H1 (cell line): ENCODE results near the gene FAM168B. TPM values are rescaled to one million over a fixed set of nuclear protein-coding genes. Genes with fewer than 3 reads are reported as not detected.

Experiments used
- BCL11A ChIP-seq, 2 experiments: IDR thresholded peaks; one replicate each; pipeline ENCODE4 v1.6.1; 2011; ENCODE audit warnings: low read depth in 2 of 2, low read length in 2 of 2, mild to moderate bottlenecking in 2 of 2
- PHF8 ChIP-seq: fragments of 200-600 bp; sonication (generic); conservative IDR thresholded peaks from 2 replicates; pipeline ENCODE4 v1.7.1; 2012; ENCODE audit warnings: low read depth, mild to moderate bottlenecking, inconsistent platforms, low read length, moderate library complexity
- TCF12 ChIP-seq: IDR thresholded peaks from 2 replicates; pipeline ENCODE4 v1.6.1; 2011; ENCODE audit warnings: low read depth, mild to moderate bottlenecking, low read length
- polyA plus RNA-seq, 7 experiments: library from polyadenylated mRNA; depleted of rRNA in 3 of 7; stranded (reverse) in 5 of 7; unstranded in 2 of 7; fragments of >200 nt in 5 of 7; fragments of 200-250 nt in 2 of 7; gene quantifications; 1 replicate in 5 of 7; 2 replicates in 1 of 7; 4 replicates in 1 of 7; pipeline versions ENCODE4 v1.2.1 to v1.2.3, GENCODE V29; 2011 to 2013; ENCODE audit warnings: missing spikeins in 2 of 7, mixed read lengths in 2 of 7
- total RNA-seq: library from RNA; stranded (reverse); fragmentation: NEBNext Ultra II Directional; extraction: Animal tissue kit (Norgen Biotek cat#: 25700); gene quantifications from 2 replicates; pipeline ENCODE4 v1.2.1, GENCODE V29; 2021
- TF ChIP-seq, protein P1 (sequence below): fragments of 300-600 bp; sonication (generic); IDR thresholded peaks from 2 replicates; pipeline ENCODE4 v1.7.1; 2012; ENCODE audit warnings: low read length, moderate library complexity, mild to moderate bottlenecking, inconsistent platforms; ENCODE audit not compliant: insufficient replicate concordance
- TF ChIP-seq, protein P2 (sequence below), 3 experiments: IDR thresholded peaks; 1 replicate in 2 of 3; 2 replicates in 1 of 3; pipeline versions ENCODE4 v1.5.1 to v1.6.1; 2011; ENCODE audit warnings: low read length in 3 of 3, mild to moderate bottlenecking in 3 of 3, inconsistent platforms in 2 of 3, low read depth in 1 of 3, moderate library complexity in 1 of 3; ENCODE audit not compliant: insufficient read depth in 1 of 3; ENCODE audit errors: control extremely low read depth in 1 of 3

Gene FAM168B
- total and polyA plus RNA-seq, 2 of the 8 experiments (the other 6 are each of a cell fraction or from before 2014, with no cell fraction given), result 61.9 to 123 TPM

DNA sequence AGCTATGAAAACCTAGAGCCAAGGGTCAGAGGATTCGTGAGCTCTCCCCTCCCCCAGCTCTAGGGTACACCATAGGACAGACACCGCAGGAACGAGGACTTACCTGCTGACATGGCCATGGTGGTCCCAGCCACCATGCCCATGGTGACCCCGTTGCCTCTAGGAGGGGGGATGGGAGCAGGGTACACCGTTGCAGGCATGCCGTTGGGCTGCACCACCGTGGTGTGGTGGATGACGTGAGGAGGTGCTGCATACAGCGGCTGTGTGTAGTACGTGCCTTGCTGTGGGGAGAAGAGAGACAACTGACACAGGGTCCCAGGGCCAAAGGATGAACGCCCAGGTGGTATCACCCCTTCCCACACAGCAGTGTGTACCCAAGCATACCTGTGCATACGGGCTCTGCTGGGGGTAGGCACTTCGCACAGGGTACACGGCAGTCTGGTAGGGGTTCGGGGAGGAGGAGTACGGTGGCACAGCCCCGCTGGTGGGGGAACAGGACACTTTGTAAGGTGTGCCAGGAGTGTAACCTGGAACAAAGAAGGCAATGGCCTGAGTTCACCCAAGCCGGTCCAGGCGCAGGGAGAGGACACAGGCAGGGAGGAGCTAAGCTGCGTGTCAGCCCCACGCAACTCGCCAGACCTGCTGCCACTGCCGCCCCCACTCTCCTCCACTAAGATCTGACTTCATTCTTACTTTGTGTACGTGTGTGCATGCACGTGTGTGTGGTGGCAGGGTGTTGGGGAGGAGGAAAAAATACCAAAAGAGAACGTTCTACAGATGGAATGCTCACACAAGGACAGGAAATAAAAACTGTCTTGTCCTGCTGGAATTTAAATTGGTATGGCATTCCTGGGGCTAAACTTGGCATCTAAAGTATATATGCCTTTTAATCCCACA is 37.8 kb downstream of the FAM168B start (continued):
- TF ChIP-seq, protein P1, sequence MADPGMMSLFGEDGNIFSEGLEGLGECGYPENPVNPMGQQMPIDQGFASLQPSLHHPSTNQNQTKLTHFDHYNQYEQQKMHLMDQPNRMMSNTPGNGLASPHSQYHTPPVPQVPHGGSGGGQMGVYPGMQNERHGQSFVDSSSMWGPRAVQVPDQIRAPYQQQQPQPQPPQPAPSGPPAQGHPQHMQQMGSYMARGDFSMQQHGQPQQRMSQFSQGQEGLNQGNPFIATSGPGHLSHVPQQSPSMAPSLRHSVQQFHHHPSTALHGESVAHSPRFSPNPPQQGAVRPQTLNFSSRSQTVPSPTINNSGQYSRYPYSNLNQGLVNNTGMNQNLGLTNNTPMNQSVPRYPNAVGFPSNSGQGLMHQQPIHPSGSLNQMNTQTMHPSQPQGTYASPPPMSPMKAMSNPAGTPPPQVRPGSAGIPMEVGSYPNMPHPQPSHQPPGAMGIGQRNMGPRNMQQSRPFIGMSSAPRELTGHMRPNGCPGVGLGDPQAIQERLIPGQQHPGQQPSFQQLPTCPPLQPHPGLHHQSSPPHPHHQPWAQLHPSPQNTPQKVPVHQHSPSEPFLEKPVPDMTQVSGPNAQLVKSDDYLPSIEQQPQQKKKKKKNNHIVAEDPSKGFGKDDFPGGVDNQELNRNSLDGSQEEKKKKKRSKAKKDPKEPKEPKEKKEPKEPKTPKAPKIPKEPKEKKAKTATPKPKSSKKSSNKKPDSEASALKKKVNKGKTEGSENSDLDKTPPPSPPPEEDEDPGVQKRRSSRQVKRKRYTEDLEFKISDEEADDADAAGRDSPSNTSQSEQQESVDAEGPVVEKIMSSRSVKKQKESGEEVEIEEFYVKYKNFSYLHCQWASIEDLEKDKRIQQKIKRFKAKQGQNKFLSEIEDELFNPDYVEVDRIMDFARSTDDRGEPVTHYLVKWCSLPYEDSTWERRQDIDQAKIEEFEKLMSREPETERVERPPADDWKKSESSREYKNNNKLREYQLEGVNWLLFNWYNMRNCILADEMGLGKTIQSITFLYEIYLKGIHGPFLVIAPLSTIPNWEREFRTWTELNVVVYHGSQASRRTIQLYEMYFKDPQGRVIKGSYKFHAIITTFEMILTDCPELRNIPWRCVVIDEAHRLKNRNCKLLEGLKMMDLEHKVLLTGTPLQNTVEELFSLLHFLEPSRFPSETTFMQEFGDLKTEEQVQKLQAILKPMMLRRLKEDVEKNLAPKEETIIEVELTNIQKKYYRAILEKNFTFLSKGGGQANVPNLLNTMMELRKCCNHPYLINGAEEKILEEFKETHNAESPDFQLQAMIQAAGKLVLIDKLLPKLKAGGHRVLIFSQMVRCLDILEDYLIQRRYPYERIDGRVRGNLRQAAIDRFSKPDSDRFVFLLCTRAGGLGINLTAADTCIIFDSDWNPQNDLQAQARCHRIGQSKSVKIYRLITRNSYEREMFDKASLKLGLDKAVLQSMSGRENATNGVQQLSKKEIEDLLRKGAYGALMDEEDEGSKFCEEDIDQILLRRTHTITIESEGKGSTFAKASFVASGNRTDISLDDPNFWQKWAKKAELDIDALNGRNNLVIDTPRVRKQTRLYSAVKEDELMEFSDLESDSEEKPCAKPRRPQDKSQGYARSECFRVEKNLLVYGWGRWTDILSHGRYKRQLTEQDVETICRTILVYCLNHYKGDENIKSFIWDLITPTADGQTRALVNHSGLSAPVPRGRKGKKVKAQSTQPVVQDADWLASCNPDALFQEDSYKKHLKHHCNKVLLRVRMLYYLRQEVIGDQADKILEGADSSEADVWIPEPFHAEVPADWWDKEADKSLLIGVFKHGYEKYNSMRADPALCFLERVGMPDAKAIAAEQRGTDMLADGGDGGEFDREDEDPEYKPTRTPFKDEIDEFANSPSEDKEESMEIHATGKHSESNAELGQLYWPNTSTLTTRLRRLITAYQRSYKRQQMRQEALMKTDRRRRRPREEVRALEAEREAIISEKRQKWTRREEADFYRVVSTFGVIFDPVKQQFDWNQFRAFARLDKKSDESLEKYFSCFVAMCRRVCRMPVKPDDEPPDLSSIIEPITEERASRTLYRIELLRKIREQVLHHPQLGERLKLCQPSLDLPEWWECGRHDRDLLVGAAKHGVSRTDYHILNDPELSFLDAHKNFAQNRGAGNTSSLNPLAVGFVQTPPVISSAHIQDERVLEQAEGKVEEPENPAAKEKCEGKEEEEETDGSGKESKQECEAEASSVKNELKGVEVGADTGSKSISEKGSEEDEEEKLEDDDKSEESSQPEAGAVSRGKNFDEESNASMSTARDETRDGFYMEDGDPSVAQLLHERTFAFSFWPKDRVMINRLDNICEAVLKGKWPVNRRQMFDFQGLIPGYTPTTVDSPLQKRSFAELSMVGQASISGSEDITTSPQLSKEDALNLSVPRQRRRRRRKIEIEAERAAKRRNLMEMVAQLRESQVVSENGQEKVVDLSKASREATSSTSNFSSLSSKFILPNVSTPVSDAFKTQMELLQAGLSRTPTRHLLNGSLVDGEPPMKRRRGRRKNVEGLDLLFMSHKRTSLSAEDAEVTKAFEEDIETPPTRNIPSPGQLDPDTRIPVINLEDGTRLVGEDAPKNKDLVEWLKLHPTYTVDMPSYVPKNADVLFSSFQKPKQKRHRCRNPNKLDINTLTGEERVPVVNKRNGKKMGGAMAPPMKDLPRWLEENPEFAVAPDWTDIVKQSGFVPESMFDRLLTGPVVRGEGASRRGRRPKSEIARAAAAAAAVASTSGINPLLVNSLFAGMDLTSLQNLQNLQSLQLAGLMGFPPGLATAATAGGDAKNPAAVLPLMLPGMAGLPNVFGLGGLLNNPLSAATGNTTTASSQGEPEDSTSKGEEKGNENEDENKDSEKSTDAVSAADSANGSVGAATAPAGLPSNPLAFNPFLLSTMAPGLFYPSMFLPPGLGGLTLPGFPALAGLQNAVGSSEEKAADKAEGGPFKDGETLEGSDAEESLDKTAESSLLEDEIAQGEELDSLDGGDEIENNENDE, result no peak
- TF ChIP-seq TCF12 (no peak), PHF8 (no peak), BCL11A (IDR thresholded peaks at IDR 0.05; ENCODE audit: low read depth in 2 of 2, low read length in 2 of 2) (no peak)
- TF ChIP-seq, protein P2, sequence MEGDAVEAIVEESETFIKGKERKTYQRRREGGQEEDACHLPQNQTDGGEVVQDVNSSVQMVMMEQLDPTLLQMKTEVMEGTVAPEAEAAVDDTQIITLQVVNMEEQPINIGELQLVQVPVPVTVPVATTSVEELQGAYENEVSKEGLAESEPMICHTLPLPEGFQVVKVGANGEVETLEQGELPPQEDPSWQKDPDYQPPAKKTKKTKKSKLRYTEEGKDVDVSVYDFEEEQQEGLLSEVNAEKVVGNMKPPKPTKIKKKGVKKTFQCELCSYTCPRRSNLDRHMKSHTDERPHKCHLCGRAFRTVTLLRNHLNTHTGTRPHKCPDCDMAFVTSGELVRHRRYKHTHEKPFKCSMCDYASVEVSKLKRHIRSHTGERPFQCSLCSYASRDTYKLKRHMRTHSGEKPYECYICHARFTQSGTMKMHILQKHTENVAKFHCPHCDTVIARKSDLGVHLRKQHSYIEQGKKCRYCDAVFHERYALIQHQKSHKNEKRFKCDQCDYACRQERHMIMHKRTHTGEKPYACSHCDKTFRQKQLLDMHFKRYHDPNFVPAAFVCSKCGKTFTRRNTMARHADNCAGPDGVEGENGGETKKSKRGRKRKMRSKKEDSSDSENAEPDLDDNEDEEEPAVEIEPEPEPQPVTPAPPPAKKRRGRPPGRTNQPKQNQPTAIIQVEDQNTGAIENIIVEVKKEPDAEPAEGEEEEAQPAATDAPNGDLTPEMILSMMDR (IDR thresholded peaks at IDR 0.05; ENCODE audit: control extremely low read depth in 1 of 3, insufficient read depth in 1 of 3, low read depth in 1 of 3, low read length in 3 of 3), result no peak
